ENCODE measurements around the gene GJB4.

DNA sequence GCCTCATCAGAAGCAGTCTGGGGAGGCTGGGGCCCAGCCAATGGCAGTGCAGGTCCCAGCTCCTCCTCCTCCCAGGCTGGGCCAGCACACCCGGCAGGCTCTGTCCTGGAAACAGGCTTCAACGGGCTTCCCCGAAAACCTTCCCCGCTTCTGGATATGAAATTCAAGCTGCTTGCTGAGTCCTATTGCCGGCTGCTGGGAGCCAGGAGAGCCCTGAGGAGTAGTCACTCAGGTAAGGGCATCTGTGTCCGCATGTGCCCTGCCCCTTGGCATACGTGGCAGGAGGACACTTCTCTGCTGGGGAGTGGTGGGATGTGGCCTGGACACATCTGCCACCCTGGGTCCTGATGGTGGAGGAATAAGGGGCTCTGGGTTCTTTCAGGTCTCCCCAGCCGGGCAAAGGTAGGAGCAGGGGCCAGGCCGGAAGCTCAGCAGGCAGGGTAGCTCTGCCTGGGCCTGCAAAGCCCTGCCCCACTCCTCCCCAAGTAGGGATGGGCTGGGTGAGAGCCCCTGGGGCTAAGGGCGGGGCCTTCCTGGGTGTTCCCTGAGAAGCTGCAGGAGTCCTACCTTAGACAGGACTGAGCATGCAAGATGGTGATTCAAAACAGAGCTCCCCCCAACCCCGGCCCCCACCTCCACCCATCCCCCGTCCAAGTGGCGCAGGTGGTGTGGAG is 4.4 kb upstream of the GJB4 start, which contains the start of gene GJB5:
- TF ChIP-seq TAF1 (IDR thresholded peaks at IDR 0.05; ENCODE audit: borderline replicate concordance, low read depth, low read length) (no peak), MXI1 (IDR thresholded peaks at IDR 0.05; ENCODE audit: low read depth, low read length) (no peak)
- TF ChIP-seq, protein P1, sequence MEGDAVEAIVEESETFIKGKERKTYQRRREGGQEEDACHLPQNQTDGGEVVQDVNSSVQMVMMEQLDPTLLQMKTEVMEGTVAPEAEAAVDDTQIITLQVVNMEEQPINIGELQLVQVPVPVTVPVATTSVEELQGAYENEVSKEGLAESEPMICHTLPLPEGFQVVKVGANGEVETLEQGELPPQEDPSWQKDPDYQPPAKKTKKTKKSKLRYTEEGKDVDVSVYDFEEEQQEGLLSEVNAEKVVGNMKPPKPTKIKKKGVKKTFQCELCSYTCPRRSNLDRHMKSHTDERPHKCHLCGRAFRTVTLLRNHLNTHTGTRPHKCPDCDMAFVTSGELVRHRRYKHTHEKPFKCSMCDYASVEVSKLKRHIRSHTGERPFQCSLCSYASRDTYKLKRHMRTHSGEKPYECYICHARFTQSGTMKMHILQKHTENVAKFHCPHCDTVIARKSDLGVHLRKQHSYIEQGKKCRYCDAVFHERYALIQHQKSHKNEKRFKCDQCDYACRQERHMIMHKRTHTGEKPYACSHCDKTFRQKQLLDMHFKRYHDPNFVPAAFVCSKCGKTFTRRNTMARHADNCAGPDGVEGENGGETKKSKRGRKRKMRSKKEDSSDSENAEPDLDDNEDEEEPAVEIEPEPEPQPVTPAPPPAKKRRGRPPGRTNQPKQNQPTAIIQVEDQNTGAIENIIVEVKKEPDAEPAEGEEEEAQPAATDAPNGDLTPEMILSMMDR (IDR thresholded peaks at IDR 0.05) = no peak
- TF ChIP-seq, protein P2, sequence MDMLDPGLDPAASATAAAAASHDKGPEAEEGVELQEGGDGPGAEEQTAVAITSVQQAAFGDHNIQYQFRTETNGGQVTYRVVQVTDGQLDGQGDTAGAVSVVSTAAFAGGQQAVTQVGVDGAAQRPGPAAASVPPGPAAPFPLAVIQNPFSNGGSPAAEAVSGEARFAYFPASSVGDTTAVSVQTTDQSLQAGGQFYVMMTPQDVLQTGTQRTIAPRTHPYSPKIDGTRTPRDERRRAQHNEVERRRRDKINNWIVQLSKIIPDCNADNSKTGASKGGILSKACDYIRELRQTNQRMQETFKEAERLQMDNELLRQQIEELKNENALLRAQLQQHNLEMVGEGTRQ (IDR thresholded peaks at IDR 0.05; ENCODE audit: borderline replicate concordance, low read depth, low read length) = no peak
